ENCODE measurements around the gene SLC25A21. TPM values are rescaled to one million over a fixed set of nuclear protein-coding genes. Genes with fewer than 3 reads are reported as not detected.

SLC25A21 gene
- total and polyA plus RNA-seq, 2 of the 13 experiments (the other 11 are each of a cell fraction or from before 2014, with no cell fraction given), result 1.9 to 2.9 TPM

DNA sequence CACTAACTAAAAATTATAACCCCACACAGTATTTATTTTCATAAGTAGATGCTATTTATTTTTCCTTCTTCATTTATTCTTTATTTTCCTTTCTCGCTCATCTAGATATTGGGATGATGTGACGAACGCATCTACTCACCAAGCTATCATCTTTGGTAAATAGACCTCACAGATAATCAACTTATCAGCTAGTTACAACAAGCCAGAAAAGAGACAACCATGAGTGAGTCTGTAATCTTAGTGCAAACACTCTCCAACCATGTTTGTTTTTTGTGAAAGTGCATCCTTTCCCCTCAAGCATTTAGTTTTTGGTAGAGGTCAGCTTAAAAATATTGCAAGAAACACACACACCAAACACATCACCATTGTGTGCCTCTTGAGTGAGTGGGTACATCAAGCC is 84.9 kb downstream of the SLC25A21 start (continued):
- TF ChIP-seq, protein P1, sequence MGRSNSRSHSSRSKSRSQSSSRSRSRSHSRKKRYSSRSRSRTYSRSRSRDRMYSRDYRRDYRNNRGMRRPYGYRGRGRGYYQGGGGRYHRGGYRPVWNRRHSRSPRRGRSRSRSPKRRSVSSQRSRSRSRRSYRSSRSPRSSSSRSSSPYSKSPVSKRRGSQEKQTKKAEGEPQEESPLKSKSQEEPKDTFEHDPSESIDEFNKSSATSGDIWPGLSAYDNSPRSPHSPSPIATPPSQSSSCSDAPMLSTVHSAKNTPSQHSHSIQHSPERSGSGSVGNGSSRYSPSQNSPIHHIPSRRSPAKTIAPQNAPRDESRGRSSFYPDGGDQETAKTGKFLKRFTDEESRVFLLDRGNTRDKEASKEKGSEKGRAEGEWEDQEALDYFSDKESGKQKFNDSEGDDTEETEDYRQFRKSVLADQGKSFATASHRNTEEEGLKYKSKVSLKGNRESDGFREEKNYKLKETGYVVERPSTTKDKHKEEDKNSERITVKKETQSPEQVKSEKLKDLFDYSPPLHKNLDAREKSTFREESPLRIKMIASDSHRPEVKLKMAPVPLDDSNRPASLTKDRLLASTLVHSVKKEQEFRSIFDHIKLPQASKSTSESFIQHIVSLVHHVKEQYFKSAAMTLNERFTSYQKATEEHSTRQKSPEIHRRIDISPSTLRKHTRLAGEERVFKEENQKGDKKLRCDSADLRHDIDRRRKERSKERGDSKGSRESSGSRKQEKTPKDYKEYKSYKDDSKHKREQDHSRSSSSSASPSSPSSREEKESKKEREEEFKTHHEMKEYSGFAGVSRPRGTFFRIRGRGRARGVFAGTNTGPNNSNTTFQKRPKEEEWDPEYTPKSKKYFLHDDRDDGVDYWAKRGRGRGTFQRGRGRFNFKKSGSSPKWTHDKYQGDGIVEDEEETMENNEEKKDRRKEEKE (IDR thresholded peaks at IDR 0.05), result no peak
- TF ChIP-seq ZNF747 (CRISPR knock-in tag; IDR thresholded peaks at IDR 0.05; ENCODE audit: borderline replicate concordance) (no peak), ARID2 (CRISPR knock-in tag; IDR thresholded peaks at IDR 0.05; ENCODE audit: borderline replicate concordance) (no peak), NFE2L2 (IDR thresholded peaks at IDR 0.05; ENCODE audit: low read length) (no peak), ETV6 (CRISPR knock-in tag; conservative IDR thresholded peaks at IDR 0.05) (no peak), ZBTB3 (CRISPR knock-in tag; IDR thresholded peaks at IDR 0.05; ENCODE audit: borderline replicate concordance, low read depth) (no peak)

DNA sequence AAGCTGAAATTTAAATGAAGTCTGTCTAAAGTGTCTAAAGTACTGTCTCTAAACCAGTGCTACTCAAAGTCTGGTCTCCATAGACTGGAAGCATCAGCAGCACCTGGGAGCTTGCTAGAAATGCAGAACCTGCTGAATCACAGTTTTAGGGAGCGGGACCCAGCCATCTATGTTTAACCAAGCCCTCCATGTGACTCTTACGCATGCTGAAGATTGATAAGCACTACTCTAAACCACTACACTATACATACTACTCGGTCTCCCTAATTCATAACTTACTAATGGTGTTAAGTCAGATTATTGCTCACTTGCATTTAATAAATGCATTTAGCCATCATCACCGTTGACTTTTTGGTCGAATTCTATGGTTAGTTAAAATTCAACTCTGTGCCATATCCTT is 88.8 kb downstream of the SLC25A21 start:
- Histone ChIP-seq H3K4me1 (ENCODE audit: insufficient read depth, low read length) (no peaks in the 10 kb centered on the region), H3K4me3 (replicated peaks in 1 of 3; ENCODE audit: insufficient read depth in 1 of 3, low read depth in 2 of 3, low read length in 3 of 3) (no peak overlapping the region), H3K36me3 (replicated peaks in 1 of 2; ENCODE audit: control insufficient read depth in 1 of 2, insufficient read depth in 2 of 2, low read length in 2 of 2) (no peaks in the 10 kb centered on the region), H3K9ac (ENCODE audit: insufficient read depth, low read depth, low read length) (no peak overlapping the region), H3K27me3 (ENCODE audit: control insufficient read depth in 1 of 2, insufficient read depth in 2 of 2, low read length in 2 of 2) (no peaks in the 10 kb centered on the region), H4K20me1 (ENCODE audit: insufficient read depth, low read length) (no peaks in the 10 kb centered on the region), H2AFZ (ENCODE audit: low read length) (no peak overlapping the region), H3K4me2 (ENCODE audit: low read depth, low read length) (no peak overlapping the region), H3K27ac (ENCODE audit: extremely low read length, insufficient read depth, low read length) (no peak overlapping the region), H3K79me2 (ENCODE audit: insufficient read depth, low read length) (no peaks in the 10 kb centered on the region), H3K9me3 (ENCODE audit: low read length) (no peaks in the 10 kb centered on the region)
- WGBS (ENCODE audit: low lambda C conversion rate), result 22% methylated on average over 5 of the region's 5 CpGs
- BruUV-seq (replicated peaks), result no TSS peak
- DNase-seq (ENCODE audit: low spot score), result no peak
- in situ Hi-C loops (cut with HindIII; ENCODE audit: extremely low pct_ligation_motif_present, low pct_unique_long_range_greater_than_20kb) (no loop called here), intact Hi-C loops (cut with micrococcal nuclease; ENCODE audit: unreplicated experiment) (no loop called here)
- FAIRE-seq, result no peak
- ChIA-PET CTCF (ENCODE audit: low intra/inter-chr PET ratio, low total read pairs) (no interaction called here), POLR2A (no interaction called here)
- ATAC-seq, result no peak
- TF ChIP-seq, protein P2, sequence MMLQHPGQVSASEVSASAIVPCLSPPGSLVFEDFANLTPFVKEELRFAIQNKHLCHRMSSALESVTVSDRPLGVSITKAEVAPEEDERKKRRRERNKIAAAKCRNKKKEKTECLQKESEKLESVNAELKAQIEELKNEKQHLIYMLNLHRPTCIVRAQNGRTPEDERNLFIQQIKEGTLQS (CRISPR knock-in tag; IDR thresholded peaks at IDR 0.05), result no peak
- TF ChIP-seq ZNF761 (CRISPR knock-in tag; conservative IDR thresholded peaks at IDR 0.05) (no peak), THYN1 (CRISPR knock-in tag; IDR thresholded peaks at IDR 0.05; ENCODE audit: borderline replicate concordance, low read depth) (no peak), NCOA5 (CRISPR knock-in tag; IDR thresholded peaks at IDR 0.05) (no peak), FOXO1 (CRISPR knock-in tag; IDR thresholded peaks at IDR 0.05) (no peak), MTA3 (CRISPR knock-in tag; IDR thresholded peaks at IDR 0.05) (no peak), KLF13 (CRISPR knock-in tag; IDR thresholded peaks at IDR 0.05) (no peak), ZNF143 (CRISPR knock-in tag; IDR thresholded peaks at IDR 0.05) (no peak)
- TF ChIP-seq, protein P3, sequence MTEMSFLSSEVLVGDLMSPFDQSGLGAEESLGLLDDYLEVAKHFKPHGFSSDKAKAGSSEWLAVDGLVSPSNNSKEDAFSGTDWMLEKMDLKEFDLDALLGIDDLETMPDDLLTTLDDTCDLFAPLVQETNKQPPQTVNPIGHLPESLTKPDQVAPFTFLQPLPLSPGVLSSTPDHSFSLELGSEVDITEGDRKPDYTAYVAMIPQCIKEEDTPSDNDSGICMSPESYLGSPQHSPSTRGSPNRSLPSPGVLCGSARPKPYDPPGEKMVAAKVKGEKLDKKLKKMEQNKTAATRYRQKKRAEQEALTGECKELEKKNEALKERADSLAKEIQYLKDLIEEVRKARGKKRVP (CRISPR knock-in tag; IDR thresholded peaks at IDR 0.05), result no peak
- TF ChIP-seq, protein P4, sequence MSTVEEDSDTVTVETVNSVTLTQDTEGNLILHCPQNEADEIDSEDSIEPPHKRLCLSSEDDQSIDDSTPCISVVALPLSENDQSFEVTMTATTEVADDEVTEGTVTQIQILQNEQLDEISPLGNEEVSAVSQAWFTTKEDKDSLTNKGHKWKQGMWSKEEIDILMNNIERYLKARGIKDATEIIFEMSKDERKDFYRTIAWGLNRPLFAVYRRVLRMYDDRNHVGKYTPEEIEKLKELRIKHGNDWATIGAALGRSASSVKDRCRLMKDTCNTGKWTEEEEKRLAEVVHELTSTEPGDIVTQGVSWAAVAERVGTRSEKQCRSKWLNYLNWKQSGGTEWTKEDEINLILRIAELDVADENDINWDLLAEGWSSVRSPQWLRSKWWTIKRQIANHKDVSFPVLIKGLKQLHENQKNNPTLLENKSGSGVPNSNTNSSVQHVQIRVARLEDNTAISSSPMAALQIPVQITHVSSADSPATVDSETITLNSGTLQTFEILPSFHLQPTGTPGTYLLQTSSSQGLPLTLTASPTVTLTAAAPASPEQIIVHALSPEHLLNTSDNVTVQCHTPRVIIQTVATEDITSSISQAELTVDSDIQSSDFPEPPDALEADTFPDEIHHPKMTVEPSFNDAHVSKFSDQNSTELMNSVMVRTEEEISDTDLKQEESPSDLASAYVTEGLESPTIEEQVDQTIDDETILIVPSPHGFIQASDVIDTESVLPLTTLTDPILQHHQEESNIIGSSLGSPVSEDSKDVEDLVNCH (CRISPR knock-in tag; IDR thresholded peaks at IDR 0.05), result no peak
- TF ChIP-seq, protein P5, sequence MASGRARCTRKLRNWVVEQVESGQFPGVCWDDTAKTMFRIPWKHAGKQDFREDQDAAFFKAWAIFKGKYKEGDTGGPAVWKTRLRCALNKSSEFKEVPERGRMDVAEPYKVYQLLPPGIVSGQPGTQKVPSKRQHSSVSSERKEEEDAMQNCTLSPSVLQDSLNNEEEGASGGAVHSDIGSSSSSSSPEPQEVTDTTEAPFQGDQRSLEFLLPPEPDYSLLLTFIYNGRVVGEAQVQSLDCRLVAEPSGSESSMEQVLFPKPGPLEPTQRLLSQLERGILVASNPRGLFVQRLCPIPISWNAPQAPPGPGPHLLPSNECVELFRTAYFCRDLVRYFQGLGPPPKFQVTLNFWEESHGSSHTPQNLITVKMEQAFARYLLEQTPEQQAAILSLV (CRISPR knock-in tag; IDR thresholded peaks at IDR 0.05; ENCODE audit: borderline replicate concordance), result no peak
